Left forelimb (tissue), 1 donor: ENCODE data around the gene SHROOM2.
"Not testable (repeated sequence)": the region's sequence is repeated elsewhere in the genome, so short reads cannot be mapped to it uniquely, and the experiment has no call there.

Experiments
- DNase-seq: peaks from one replicate; pipeline ENCODE4 v3.0.0-alpha.2; 2018; ENCODE audit warnings: low spot score

Gene SHROOM2, protein sequence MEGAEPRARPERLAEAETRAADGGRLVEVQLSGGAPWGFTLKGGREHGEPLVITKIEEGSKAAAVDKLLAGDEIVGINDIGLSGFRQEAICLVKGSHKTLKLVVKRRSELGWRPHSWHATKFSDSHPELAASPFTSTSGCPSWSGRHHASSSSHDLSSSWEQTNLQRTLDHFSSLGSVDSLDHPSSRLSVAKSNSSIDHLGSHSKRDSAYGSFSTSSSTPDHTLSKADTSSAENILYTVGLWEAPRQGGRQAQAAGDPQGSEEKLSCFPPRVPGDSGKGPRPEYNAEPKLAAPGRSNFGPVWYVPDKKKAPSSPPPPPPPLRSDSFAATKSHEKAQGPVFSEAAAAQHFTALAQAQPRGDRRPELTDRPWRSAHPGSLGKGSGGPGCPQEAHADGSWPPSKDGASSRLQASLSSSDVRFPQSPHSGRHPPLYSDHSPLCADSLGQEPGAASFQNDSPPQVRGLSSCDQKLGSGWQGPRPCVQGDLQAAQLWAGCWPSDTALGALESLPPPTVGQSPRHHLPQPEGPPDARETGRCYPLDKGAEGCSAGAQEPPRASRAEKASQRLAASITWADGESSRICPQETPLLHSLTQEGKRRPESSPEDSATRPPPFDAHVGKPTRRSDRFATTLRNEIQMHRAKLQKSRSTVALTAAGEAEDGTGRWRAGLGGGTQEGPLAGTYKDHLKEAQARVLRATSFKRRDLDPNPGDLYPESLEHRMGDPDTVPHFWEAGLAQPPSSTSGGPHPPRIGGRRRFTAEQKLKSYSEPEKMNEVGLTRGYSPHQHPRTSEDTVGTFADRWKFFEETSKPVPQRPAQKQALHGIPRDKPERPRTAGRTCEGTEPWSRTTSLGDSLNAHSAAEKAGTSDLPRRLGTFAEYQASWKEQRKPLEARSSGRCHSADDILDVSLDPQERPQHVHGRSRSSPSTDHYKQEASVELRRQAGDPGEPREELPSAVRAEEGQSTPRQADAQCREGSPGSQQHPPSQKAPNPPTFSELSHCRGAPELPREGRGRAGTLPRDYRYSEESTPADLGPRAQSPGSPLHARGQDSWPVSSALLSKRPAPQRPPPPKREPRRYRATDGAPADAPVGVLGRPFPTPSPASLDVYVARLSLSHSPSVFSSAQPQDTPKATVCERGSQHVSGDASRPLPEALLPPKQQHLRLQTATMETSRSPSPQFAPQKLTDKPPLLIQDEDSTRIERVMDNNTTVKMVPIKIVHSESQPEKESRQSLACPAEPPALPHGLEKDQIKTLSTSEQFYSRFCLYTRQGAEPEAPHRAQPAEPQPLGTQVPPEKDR (N-terminal part only)

DNA sequence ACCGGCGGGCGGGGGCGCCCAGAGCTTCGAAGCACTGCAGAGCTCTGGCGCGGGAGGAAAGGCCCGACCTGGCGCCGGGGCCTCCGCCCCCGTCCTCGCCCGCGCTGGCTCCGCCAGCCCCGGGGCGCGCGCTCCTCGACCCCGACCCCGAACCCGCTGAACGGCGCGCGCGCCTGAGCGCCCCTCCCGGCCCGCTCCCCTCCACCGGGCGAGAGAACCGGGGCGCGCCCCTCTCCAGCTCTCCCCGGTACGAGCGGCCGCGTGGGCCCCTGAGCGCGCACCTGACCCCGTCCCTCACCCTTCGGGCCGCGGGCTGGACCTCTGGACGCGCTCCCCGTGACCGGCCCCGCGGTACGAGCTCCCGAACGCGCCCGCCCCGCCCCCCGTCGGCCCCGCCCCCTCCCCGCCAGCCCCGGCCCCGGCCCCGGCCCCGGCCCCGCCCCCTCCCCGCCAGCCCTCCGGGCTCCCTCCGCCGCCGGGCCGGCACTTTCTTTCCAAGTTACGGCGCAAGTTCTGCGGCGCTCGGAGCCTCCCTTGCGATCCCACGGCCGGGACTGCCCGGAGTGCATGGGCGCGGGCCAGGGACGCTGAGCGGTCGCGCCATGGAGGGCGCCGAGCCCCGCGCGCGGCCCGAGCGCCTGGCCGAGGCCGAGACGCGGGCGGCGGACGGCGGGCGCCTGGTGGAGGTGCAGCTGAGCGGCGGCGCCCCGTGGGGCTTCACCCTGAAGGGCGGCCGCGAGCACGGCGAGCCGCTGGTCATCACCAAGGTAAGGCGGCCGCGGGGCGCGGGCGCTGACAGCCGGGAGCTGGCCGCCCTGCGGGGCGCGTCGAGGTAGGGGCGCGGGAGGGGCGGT, at the start of gene SHROOM2:
Gene SHROOM2, plus strand, starts transcription at position 486 of the 854 bp plus-strand sequence. Its CDS starts 117 bp downstream, at position 603.
- DNase-seq = no peak

GRCh38 chrX:9737363-9737762, 48.9 kb upstream of the SHROOM2 start:
- DNase-seq = no peak

DNA sequence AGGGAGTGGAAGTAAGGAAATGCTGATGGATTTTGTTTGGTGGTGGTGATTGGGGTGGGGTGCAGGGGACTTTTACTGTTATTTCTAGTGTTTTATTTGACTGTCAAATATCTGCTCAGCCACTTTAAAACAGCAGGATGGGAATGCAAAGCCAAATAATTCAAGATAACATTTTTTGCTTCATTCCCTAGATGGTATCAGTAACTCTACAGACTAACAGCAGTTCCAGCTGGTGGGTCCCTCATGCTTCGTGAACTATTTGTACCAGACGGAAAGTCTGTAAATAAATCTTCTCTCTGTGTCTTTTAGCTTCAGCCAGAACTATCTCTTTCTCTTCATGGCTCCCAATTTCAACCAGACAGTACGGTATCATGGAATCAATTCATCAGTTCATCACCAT, 48.1 kb upstream of the SHROOM2 start:
- no peak for DNase-seq

DNA sequence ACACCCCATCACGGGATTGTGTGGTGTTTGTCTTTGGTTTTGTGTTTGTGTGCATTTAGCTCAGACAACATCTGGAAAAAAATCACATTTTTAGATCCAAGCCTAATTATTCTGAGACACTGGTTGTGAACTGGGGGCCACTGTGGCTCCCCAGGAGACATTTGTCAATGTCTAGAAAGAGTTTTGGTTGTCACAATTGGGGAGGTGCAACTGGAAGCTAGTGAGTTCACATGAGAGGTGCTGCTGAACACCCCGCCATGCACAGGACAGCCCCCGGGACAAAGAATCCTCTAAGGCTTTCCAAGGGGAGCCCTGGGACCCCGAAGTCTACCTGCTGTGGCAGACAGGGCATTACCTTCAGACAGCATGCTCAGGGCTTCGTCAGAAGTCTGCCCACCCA, 47.1 kb upstream of the SHROOM2 start:
- no peak for DNase-seq

GRCh38 chrX:9745417-9746115, 40.7 kb upstream of the SHROOM2 start:
- DNase-seq = no peak

DNA sequence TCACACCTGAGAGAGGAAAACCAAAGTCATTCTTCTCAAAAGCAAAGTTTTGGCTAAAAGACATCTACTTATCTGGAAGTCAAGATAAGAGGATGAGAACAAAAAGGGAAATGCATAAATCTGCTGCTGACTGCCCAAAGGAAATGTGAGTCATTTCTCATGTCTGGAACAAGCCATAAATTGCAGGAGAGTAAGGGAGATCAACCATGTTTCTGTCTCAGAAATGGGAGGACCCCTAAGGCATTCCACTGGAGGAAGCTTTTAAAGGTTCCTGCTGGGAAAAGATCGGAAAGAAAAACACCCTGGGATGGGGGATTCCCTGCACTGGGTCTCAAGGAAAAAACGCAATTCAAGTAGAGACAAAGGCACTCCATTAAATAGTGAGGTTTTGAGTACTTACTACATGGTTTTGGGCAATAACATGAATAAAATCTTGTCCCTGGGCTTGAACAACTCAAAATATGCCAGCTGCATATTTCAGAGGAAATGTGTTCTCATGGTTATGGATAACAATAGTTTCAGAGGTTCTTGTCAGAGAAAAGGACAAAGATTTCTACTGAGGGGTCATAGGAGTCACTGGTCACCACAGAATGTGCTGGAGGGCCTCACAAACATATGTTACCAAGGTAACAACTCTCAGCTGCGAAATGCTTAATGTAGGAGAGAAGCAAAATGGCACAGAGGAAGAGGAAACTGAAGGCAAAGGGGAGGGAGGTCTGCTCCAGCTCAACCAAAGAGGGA, 39.9 kb upstream of the SHROOM2 start:
- DNase-seq = no peak

DNA sequence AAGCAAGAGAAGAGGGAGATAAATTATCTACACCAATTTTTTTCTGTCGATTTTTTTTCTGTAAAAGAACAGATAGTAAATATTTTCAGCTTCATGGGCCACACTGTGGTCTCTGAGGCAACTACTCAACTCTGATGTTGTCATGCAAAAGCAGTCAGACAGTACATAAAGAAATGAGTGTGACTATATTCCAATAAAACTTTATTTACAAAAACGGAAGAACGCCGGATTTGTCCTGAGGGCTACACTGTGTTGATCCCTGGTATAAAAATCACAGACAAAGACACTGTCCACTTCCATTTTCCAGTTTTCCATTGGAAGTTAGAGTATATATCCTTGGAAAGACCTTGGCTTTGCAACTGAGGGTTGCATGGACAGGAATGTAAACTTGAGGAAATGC, 38.6 kb upstream of the SHROOM2 start:
- DNase-seq = no peak

DNA sequence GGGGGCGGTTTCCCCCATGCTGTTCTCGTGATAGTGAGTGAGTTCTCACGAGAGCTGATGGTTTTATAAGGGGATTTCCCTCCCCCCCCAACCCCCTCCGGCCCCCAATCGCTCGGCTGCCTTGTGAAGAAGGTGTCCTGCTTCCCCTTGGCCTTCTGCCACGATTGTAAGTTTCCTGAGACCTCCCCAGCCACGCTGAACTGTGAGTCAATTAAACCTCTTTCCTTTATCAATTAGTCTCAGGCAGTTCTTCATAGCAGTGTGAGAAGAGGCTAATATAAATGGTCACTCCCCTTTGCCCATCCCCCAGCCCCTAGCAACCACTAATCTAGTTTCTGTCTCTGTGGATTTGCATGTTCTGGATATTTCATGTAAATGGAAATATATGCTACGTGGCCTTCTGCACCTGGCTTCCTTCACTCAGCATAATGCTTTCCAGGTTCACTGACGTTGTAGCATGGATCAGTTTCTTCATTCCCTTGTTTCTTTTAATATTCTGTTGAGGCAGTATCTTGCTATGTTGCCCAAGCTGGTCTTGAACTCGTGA, 37.0 kb upstream of the SHROOM2 start:
- no peak for DNase-seq

GRCh38 chrX:9757366-9757765, 28.9 kb upstream of the SHROOM2 start:
- no peak for DNase-seq

GRCh38 chrX:9758021-9758638, 28.1 kb upstream of the SHROOM2 start:
- DNase-seq = no peak

- no peak for DNase-seq
Measured at GRCh38 chrX:9759337-9759736, 26.9 kb upstream of the SHROOM2 start.

- no peak for DNase-seq
Measured at GRCh38 chrX:9765072-9765736, 21.0 kb upstream of the SHROOM2 start.

GRCh38 chrX:9765737-9766097, 20.5 kb upstream of the SHROOM2 start, which contains the start of gene GPR143:
Gene GPR143, minus strand, starts transcription at chrX:9765847. Its CDS starts 30 bp downstream, at chrX:9765817.
- DNase-seq = no peak

DNA sequence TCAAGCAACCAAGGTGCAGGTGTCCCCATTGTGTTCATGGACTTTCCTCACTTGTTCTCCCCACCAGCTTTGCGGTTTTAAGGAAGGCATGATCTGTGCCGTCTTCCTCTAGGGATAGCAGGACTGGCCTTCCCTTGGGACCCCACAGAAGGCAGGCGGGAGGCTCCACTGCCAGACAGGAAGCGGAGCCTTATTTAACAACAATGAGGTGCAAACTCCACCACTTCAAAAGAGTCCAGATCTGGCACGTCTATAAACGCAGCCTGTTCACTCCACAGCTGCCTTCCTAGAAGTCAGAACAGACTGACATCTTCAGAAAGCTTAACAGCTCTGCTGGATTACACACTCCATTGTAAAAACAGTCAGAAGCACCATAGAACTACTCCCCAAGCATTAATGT, 18.9 kb upstream of the SHROOM2 start:
- DNase-seq = no peak

GRCh38 chrX:9768321-9768839, 17.8 kb upstream of the SHROOM2 start:
- DNase-seq = not testable (repeated sequence)

GRCh38 chrX:9770319-9770718, 15.9 kb upstream of the SHROOM2 start:
- no peak for DNase-seq

GRCh38 chrX:9772943-9773342, 13.3 kb upstream of the SHROOM2 start:
- DNase-seq = no peak

DNA sequence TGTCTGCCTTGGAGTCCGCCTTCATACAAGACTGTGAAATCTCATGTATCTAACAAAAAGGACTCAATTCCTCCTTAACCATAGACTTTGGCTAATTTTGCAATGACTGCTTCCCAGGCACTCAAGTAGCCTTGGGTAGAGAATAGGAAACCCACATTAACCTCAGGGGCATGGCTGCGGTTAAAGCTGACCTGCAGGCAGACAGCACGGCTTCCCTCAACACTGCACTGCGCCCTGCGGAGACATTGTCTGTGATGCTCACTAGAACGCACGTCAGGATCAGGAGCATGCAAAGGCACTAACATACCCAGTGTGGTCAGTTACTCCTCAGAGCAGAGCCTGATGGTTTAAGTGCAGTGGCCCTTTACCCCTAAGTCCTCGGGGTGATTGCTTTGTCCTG, 10.3 kb upstream of the SHROOM2 start:
- DNase-seq = no peak
